ENCODE measurements around the gene FAAH.

The FAAH gene

GRCh38 chr1:46410156-46411009, 16.3 kb downstream of the FAAH start:
- no peak for TF ChIP-seq CTCF (IDR thresholded peaks at IDR 0.05)

DNA sequence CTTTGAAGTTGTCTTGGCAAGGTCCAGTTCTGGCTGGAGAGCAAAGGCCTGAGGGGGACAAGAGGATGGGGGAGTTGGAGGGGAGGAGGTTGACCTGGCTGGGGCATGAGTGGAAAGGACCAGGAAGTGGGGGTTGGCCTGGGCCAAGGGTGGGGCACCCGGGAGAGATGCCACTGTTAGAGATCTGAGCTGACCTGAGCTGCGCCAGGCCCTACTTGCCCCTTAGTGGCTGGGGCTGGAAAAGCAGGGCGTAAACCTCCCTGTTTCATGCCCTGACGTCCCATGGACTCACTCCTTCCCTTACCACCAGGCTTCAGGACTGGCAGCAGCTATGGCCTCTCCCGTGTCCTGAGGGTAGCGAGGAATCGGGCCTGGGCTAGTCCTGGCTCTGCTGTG, 16.9 kb downstream of the FAAH start:
- TF ChIP-seq CTCF (IDR thresholded peaks at IDR 0.05) = no peak

DNA sequence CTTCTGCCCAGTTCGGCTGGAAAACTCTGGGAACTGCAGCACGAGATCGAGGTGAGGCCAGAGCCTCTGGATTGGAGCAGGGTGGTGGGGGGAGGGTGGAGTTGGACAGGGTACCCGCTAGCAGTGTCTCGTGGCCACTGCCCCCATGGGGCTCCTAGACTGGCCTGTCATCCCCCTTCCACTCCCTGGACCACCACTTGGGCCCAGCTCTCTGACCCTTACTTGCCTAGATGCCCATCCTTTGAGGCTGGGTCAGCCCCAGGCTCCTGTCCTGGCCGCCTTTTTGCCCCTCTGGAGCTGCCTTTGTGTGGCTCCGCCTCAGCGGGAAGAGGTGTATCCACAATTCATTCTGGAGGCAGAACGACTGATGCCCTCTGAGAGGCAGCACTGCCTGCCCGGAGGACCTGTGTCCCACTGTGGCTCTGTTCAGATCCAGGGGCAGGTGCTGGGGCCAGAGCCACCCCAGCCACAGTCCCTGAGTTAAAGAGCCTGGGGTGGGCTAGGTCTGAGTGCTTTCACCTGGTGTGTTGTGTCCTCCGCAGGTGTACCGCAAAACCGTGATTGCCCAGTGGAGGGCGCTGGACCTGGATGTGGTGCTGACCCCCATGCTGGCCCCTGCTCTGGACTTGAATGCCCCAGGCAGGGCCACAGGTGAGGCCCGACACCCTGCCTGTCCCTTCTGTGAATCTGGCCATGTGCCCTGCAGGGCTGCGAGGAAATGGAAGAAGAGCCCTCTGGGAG, 17.7 kb downstream of the FAAH start:
- peak; percentile 67 for TF ChIP-seq CTCF (IDR thresholded peaks at IDR 0.05)

GRCh38 chr1:46412893-46413595, 18.9 kb downstream of the FAAH start:
- TF ChIP-seq CTCF (IDR thresholded peaks at IDR 0.05) = no peak

DNA sequence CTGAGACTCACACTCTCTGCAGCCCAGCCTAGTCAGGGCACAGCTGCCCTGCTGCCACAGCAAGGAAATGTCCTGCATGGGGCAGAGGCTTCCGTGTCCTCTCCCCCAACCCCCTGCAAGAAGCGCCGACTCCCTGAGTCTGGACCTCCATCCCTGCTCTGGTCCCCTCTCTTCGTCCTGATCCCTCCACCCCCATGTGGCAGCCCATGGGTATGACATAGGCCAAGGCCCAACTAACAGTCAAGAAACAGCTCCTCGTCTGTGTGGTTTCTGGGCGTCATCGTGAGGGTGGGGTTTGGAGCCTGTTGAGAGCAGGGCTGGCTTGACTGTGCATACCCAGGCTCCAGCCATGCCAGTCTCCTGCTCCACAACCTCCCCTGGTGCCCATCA, 19.5 kb downstream of the FAAH start:
- TF ChIP-seq CTCF (IDR thresholded peaks at IDR 0.05) = no peak

DNA sequence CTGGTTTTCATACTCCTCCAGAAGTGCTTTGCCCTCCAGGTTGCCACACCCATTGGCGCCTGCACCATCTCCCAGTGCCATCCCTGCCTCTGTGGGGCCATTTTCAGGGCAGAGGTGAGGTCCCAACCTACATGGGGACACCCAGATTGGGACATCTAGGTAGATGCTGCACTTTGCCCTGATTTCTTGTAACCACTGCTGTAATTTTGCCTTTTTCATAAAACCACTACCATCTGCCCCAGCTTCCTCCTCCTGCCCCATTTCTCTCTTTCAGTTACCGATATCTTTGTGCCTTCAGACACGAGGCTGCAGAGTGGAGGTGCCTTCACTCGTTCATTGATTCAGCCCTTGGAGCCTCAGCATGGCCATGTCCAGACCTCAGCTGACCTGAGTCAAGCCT, 21.4 kb downstream of the FAAH start:
- TF ChIP-seq CTCF (IDR thresholded peaks at IDR 0.05) = no peak

GRCh38 chr1:46418976-46419375, 24.9 kb downstream of the FAAH start:
- TF ChIP-seq CTCF (IDR thresholded peaks at IDR 0.05) = no peak
